NCI-H2029 treated with DMSO at 0.1 percent for 48 hours (cell line): ENCODE measurements around the gene YTHDF1.
"Not testable (repeated sequence)": the region's sequence is repeated elsewhere in the genome, so short reads cannot be mapped to it uniquely, and the experiment has no call there.

Experiments used
- DNase-seq: peaks from one replicate; lab custom pipeline; 2025; lab: John Stamatoyannopoulos, UW

Gene YTHDF1

DNA sequence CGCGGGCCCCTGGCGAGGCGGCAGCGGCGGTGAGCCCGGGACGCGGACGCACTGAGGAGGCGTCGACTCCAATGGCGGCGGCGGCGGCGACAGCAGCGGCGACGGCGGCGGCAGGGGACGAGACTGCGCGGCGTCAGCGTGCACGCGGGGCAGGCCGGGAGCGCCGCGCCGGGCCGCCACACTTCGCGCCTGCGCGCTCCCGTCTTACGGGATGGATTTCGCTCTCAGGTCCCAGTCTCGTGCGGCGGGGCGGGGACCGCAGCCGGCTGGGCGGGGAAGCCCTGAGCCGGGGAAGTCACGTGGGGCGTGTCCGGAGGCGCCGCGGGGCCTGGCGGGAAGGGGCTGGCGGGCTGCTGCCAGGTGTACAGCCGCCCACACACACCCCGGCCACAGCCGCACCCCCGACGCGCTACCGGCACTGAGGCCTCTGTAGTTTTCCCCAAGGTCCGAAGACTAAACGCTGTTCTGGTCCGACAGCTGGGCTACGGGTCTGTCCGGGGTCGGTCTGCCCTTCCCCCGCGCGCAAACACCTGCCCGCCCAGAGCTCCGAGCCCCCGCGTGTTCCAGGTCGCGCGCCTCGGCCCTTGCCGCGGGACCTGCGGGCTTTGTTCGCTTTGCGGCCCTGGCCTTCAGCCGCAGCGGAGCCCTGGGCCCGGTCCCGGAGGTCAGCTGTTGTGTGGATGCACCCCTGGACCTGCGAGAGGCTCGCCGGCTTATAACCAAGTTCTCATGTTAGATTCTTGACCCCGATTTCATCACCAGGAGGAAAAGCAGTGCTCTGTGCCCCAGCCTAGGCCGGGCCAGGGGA, at the start of gene YTHDF1:
Gene YTHDF1, minus strand, starts transcription at position 91 of the 808 bp plus-strand sequence. CDS start 239 bp downstream, outside the sequence.
- DNase-seq = peak; percentile 76

GRCh38 chr20:63264519-63264918, 48.6 kb upstream of the YTHDF1 start:
- DNase-seq = no peak

- no peak for DNase-seq
These were observed 48.1 kb upstream of the YTHDF1 start for GRCh38 chr20:63264000-63264399.

DNA sequence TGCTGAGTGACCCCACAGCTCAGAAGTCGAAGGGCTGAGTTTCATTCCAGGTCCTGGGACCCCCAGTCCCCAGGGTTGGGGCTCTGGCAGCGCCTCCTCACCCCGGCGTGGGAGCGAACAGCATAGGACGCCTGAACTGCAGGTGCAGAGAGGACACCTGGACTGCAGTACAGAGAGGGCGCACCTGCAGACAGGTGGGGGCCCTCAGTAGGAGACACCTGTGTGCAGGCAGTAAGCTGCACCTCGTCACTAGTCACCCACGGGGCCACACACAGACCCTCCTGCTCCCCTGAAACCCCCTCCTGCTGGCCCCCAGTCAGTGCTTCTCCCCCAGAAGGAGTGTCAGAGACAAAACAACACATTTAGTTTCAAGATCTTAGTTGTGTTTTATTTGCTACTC, 46.9 kb upstream of the YTHDF1 start:
- DNase-seq = no peak

DNA sequence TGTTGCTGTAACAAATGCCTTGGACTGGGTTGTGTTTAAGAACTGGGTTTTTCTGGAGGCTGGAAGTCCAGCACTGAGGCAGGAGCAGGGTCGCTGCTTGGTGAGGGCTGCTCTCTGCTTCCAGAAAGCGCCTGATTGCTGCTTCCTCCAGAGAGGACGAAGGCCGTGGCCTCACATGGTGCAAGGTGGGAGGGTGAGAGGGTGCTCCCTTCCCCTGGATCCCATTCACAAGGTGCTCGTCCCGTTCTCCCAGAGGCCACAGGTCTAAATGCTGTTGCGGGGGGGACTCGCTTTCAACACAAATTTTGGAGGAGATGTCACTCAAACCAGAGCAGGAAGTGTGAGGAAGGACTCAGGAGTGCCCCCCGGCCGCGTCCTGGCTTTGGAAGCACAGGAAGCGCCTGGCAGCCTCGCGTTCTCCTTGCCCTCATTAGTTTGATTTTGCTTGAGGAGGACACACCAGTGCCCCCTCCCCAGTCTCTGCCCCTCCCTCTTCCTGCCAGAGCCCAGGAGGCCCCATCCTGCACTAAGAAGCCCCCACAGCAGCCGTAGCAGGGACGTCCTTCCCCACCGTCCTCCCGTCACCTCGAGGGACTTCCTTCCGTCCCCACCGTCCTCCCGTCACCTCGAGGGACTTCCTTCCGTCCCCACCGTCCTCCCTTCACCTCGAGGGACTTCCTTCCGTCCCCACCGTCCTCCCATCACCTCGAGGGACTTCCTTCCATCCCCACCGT, 46.0 kb upstream of the YTHDF1 start:
- no peak for DNase-seq

GRCh38 chr20:63261060-63261794, 45.3 kb upstream of the YTHDF1 start:
- no peak for DNase-seq

GRCh38 chr20:63260521-63260920, 44.6 kb upstream of the YTHDF1 start:
- DNase-seq = no peak

DNA sequence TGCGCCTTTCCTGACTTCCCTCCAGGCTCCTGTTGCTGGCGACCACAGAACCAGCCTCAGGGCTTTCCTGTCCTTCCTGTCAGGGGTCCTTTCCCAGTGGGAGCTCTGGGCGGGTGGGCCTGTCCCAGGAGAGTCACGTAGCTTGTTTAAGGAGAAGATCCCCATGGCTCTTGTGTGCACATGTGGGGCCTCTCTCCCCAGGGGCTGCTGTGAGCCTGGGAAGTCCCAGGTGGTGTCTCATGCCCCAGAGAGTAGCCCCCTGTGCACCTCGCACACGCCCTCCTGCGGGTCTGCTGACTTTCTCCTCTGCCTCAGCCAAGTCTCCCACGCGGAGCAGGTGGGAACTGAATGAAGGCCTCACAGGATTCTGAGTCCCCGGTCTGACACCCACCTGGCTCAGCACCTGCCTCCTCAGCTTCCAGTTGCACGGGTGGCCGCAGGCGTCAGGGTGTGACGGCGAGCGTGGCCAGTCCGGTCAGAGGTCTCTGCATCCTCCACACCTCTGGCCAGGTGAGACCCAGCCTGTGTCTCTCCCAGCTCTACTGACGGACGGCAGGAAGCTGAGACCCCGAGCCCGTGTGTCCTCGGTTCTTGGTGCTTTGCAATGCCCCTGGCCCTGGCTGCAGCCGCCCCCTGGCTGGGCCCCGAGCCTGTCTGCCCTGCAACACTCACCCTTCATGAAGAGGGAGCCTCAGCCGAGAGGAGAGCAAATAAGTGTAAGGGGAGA, 44.0 kb upstream of the YTHDF1 start:
- DNase-seq = no peak

- no peak for DNase-seq
These were observed 42.9 kb upstream of the YTHDF1 start for GRCh38 chr20:63258781-63259180.

DNA sequence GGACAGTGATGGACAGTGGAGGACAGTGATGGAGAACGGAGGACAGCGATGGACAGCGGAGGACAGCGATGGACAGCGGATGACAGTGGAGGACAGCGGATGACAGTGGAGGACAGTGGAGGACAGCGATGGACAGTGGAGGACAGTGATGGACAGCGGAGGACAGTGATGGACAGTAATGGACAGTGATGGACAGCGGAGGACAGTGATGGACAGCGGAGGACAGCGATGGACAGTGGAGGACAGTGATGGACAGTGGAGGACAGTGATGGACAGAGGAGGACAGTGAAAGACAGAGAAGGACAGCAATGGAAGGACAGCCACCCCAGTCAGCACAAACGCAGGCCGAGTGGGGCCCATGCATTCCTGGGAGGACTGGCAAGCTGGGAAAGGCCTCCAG, 41.7 kb upstream of the YTHDF1 start:
- no peak for DNase-seq

DNA sequence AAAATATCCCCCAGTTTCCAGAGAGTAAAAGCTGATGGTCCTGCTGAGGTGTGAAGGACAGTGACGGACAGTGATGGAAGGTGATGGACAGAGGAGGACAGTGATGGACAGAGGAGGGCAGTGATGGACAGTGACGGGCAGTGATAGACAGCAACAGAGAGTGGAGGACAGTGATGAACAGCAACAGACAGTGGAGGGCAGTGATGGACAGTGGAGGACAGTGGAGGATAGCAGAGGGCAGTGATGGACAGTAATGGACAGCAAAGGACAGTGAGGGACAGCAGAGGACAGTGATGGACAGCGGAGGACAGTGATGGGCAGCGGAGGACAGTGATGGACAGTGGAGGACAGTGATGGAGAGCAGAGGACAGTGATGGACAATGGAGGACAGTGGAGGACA, 41.0 kb upstream of the YTHDF1 start:
- no peak for DNase-seq

- no peak for DNase-seq
These were observed 40.2 kb upstream of the YTHDF1 start for GRCh38 chr20:63255931-63256704.

DNA sequence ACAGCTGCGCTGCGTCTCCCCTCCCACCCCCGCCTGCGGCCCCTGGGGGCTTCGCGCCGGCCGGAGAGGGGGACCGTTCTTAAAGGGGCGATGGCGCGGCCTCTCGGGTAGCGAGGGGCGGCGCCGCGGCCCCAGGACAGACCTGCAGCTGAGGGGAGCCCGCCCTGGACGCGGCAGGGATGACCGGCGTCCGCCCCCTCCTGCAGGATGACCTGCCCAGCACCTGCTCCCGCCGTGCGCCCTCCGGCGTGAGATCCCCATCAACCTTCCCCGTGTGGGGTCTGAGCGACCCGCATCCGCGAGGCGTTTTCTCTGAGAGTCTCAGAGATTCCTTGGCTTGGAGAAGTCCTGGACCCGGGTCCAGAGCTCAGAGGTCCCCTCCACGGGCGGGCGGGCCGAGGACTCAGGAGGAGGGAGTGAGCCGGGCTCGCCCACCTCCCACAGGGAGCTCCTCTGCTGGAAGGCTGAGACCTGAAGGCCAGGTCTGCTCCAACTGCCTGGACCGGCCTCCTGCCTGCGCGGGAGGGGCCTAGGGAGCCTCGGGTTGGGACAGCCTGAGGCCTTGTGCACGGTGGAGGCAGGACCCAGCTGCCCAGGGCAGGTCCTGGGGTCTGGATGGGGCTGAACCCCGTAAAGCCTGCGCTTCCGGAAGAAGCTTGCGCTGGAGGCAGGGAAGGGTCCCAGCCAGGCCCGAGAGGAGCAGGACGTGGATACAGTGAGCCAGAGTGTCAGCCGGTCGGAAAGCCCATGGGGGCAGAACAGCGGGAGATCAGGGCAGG, 38.9 kb upstream of the YTHDF1 start:
- no peak for DNase-seq

- no peak for DNase-seq
These were observed 38.3 kb upstream of the YTHDF1 start, which contains the start of gene NKAIN4 for GRCh38 chr20:63254232-63254605. NKAIN4 (minus strand) TSS chr20:63254463; CDS start chr20:63254450, 13 bp downstream.

DNA sequence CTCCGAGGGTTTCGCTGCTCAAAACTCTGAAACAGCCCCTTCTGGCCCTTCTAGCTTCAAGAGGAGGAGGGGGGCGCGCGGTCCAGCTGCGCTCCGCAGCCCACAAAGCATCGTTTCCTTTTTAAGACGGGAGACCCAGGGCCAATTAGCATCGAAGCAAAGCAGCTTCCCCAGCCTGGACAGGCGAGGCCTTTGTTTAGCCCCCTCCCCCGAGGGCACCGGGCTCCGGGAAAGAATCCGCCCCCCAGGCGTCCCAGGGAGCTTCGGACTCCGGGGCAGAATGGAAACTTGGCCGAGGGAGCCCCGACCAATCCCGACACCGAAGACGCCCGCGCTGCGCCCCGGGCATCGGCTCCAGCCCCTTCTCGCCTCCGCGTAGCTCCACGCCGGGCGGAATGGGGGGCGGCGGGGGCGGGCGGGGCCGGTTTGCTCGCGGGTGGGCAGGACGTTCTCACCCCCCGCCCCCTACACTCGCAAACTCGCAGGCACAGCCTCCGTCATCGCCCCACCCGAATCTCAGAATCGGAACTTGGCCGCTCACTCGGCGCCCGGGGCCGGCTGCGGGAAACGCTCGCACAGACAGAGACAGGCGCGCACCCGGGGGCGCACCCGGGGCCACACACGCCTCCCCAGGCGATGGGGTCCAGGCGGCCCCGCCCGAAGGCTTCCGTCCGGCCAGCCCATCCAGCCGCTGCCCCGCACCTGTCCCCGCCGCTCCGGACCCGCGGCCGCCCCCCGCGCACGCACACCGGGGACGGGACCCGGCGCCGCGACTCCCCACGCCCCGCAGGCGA, 37.7 kb upstream of the YTHDF1 start:
- DNase-seq = no peak

GRCh38 chr20:63253065-63253437, 37.1 kb upstream of the YTHDF1 start:
- DNase-seq = no peak

DNA sequence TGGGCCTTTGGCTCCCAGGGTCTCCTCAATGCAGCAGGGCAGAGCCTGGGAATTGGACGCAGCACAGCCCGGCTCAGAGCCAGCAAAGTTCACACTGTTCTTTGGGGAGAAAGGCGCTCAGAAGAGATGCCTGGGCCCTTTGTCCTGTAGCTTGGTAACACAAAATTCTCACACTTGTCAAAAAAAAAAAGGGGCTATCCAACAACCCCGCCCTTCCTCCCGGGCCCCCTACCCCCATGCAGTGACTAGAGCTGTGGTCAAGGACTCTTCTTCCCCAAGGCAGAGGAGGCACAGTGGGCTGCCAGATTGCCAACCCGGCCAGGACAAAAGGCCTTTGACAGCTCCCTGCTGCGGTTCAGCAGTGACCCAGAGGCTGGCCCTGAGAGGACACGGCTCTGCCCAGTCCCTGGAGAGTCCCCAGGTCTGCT, 36.4 kb upstream of the YTHDF1 start:
- DNase-seq = no peak

- not testable (repeated sequence) for DNase-seq
These were observed 35.4 kb upstream of the YTHDF1 start for GRCh38 chr20:63251350-63251749.

GRCh38 chr20:63249891-63250290, 34.0 kb upstream of the YTHDF1 start:
- no peak for DNase-seq
